WTC11 (cell line): ENCODE results near the gene TREML2. TPM values are rescaled to one million over a fixed set of nuclear protein-coding genes. Genes with fewer than 3 reads are reported as not detected.

ENCODE experiments used
- total RNA-seq: library from RNA; stranded (reverse); gene quantifications from 3 replicates; pipeline ENCODE4 v1.2.3, GENCODE V29; 2021

Gene TREML2
- total RNA-seq, 1 experiment from 2014 or later = 0.15 TPM

Other genes with a start within 250 kb of the TREML2 start
- gene UNC5CL, start 161.9 kb downstream of the TREML2 start, total RNA-seq = 3.3 to 4.5 TPM (median 3.6 TPM) in 3 replicates
- not detected in 3 replicates for gene TSPO2, start 158.7 kb downstream of the TREML2 start, total RNA-seq
- not detected in 3 replicates for gene APOBEC2, start 147.9 kb downstream of the TREML2 start, total RNA-seq
- gene OARD1, start 128.8 kb downstream of the TREML2 start, total RNA-seq = 33.7 to 37.0 TPM (median 36.5 TPM) in 3 replicates
- 34.7 to 37.7 TPM (median 35.8 TPM) in 3 replicates for gene NFYA, start 128.2 kb downstream of the TREML2 start, total RNA-seq
- 0.27 TPM in 1 of 3 replicates, not detected in the others for gene TREML1, start 46.8 kb downstream of the TREML2 start, total RNA-seq
- 0.18 TPM in 1 of 3 replicates, not detected in the others for gene TREM2, start 38.0 kb downstream of the TREML2 start, total RNA-seq
- gene TREML4, start 27.2 kb upstream of the TREML2 start, total RNA-seq = not detected in 3 replicates
- not detected in 3 replicates for gene TREM1, start 85.5 kb upstream of the TREML2 start, total RNA-seq
- gene NCR2, start 134.5 kb upstream of the TREML2 start, total RNA-seq = not detected in 3 replicates